Stomach (tissue), 9 donors: ENCODE results near the gene RBMS3. TPM values are rescaled to one million over a fixed set of nuclear protein-coding genes. Genes with fewer than 3 reads are reported as not detected.
A peak's percentile ranks its signal among the peaks of the same experiment; 100 is the strongest.

Experiments
- DNase-seq, 2 donors: peaks; one replicate each; pipeline versions ENCODE4 v3.0.0 to v3.0.0-alpha.2; 2013 to 2019
- H3K27ac ChIP-seq, 5 donors: fragments of 200-600 bp in 4 of 5; sonication (generic) in 4 of 5; one replicate each; pipeline ENCODE4 v1.5.1; 2013 to 2019; ENCODE audit warnings: mild to moderate bottlenecking in 1 of 5, moderate library complexity in 1 of 5
- H3K27me3 ChIP-seq, 3 donors: fragments of 200-600 bp; sonication (generic); one replicate each; pipeline ENCODE4 v1.5.1; 2017 to 2019; ENCODE audit warnings: mixed run types in 1 of 3
- H3K36me3 ChIP-seq, 4 donors: fragments of 200-600 bp; sonication (generic); 1 replicate in 3 of 4; 2 replicates in 1 of 4; pipeline ENCODE4 v1.5.1; 2016 to 2019
- H3K4me1 ChIP-seq, 4 donors: fragments of 200-600 bp; sonication (generic); one replicate each; pipeline ENCODE4 v1.5.1; 2016 to 2019
- H3K4me3 ChIP-seq, 4 donors: fragments of 200-600 bp; sonication (generic) in 3 of 4; one replicate each; pipeline ENCODE4 v1.5.1; 2016 to 2019; ENCODE audit warnings: mild to moderate bottlenecking in 1 of 4
- H3K9me3 ChIP-seq, 4 donors: fragments of 200-600 bp; sonication (generic); one replicate each; pipeline ENCODE4 v1.5.1; 2016 to 2019
- EP300 ChIP-seq: sonication (generic); formaldehyde crosslinking; IDR thresholded peaks from one replicate; pipeline ENCODE4 v1.6.1; 2017; ENCODE audit warnings: antibody characterized with exemption
- POLR2A ChIP-seq, 4 donors: fragments of 450-650 bp; IDR thresholded peaks; one replicate each; pipeline ENCODE4 v1.6.1; 2016; ENCODE audit warnings: antibody characterized with exemption in 4 of 4, control low read depth in 2 of 4, mild to moderate bottlenecking in 1 of 4, moderate library complexity in 1 of 4
- POLR2AphosphoS5 ChIP-seq, 3 donors: sonication (generic); formaldehyde crosslinking; IDR thresholded peaks; one replicate each; pipeline ENCODE4 v1.6.1; 2016; ENCODE audit warnings: antibody characterized with exemption in 3 of 3
- WGBS, 5 donors: extraction: QIAGEN DNeasy Blood & Tissue Kit in 3 of 5; methylation state at CpG; one replicate each; pipeline versions ENCODE4 v1.1.5 to v1.1.7; 2013 to 2018; 5-methylcytosine and 5-hydroxymethylcytosine counted together
- intact Hi-C: fragments of 100-400 bp; cut with DNase I; formaldehyde crosslinking; loops from one replicate; pipeline ENCODE4 v1.15.1; 2023; ENCODE audit warnings: low total_unique reads
- polyA plus RNA-seq, 3 donors: library from polyadenylated mRNA; stranded (reverse); fragments of 200-250 nt; gene quantifications; one replicate each; pipeline ENCODE4 v1.2.3, GENCODE V29; 2013
- total RNA-seq, 5 donors: library from RNA; depleted of rRNA; stranded (reverse); fragments of >200 nt; gene quantifications; one replicate each; pipeline versions ENCODE4 v1.1.0 to v1.2.3, GENCODE V29; 2014 to 2016
- TF ChIP-seq, protein P1 (sequence below), 7 experiments: fragments of 450-650 bp in 4 of 7; fragments of 200-600 bp in 3 of 7; sonication (generic) in 3 of 7; IDR thresholded peaks; one replicate each; pipeline ENCODE4 v1.5.1; 2016 to 2019; ENCODE audit warnings: antibody characterized with exemption in 7 of 7, control low read depth in 2 of 7, mild to moderate bottlenecking in 1 of 7
- donor health status: healthy with polysubstance abuse.
- donor health status: Bipolar disorder and iron deficiency.
- donor health status: healthy.

The RBMS3 gene
- total and polyA plus RNA-seq, 8 donors = 2.0 to 103 (median 16.0) TPM

DNA sequence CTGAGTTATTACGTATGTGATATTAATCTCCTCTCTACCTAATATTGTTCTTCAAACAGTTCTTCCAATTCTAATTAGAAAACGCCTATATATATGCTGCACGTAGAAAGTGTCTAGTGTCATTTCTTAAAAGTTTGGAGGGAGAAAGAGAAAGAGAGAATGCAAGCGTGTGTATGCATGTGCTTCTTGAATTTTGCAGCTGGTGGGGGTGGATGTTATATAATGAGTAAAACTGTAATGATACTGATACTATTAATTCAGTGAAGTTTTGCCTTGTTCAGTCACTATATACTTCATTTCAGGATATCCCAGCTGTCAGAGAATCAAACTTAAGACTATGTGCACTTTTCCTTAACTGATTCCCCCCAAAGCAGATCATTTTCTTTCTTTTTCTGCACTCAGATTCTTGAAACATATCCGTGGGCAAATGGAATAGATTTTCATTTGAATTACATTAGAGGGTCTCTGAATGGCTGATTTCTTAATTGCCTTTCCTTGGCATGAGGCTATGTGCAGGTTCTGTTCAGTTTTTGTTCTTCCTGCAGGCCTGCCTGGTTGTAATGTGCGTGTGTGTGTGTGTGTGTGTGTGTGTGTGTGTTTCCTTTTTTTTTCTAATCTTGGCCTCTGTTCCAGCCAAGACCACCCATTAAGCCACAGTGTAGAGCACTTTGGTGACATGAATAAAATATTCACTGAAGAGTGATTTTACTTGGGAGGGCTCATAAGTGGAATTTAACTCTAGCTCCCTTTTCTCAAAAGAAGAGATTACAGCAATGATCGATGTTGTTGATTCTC is 617.5 kb downstream of the RBMS3 start:
- no peaks in the 10 kb centered on the region for H3K36me3 ChIP-seq
- peaks cover 0 to 3% (median 0%) of the 10 kb centered on the region in 4 donors for H3K4me1 ChIP-seq
- intact Hi-C loops = no loop called here
- TF ChIP-seq POLR2AphosphoS5 (IDR thresholded peaks at IDR 0.05) = no peak
- H3K27ac ChIP-seq = no peak overlapping the region
- 77 to 86% (median 81%) methylated on average over 7 of the region's 7 CpGs for WGBS, 5 donors
- DNase-seq = peak in 1 of 2 donors; percentile 45
- no peaks in the 10 kb centered on the region for H3K27me3 ChIP-seq
- H3K4me3 ChIP-seq = no peak overlapping the region
- no peaks in the 10 kb centered on the region for H3K9me3 ChIP-seq

DNA sequence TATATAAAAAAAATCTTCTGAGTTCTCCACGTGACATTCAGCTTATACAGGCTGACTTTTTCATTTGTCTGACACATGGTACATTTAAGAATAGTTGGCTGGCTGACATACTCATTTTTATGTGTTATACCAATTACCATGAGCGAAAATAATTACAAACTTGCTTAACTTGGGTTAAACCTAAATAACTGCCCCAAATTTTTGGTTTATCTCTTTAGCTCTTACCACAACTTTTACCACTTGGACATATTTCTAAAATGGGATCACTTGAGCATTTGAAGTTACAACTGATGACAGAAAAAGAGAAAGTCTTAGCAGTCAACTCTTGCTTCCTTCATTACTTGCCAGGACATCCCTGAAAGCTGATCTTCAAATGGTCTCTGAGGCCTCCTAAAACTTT is 618.1 kb downstream of the RBMS3 start:
- H3K36me3 ChIP-seq = no peaks in the 10 kb centered on the region
- H3K4me1 ChIP-seq = peaks cover 0 to 3% (median 0%) of the 10 kb centered on the region in 4 donors
- no peak overlapping the region for H3K27ac ChIP-seq
- intact Hi-C loops = no loop called here
- no peaks in the 10 kb centered on the region for H3K9me3 ChIP-seq
- no peaks in the 10 kb centered on the region for H3K27me3 ChIP-seq
- 79 to 95% (median 83%) methylated on average over 2 of the region's 2 CpGs for WGBS, 5 donors
- H3K4me3 ChIP-seq = no peak overlapping the region
- DNase-seq = no peak
- TF ChIP-seq, protein P1, sequence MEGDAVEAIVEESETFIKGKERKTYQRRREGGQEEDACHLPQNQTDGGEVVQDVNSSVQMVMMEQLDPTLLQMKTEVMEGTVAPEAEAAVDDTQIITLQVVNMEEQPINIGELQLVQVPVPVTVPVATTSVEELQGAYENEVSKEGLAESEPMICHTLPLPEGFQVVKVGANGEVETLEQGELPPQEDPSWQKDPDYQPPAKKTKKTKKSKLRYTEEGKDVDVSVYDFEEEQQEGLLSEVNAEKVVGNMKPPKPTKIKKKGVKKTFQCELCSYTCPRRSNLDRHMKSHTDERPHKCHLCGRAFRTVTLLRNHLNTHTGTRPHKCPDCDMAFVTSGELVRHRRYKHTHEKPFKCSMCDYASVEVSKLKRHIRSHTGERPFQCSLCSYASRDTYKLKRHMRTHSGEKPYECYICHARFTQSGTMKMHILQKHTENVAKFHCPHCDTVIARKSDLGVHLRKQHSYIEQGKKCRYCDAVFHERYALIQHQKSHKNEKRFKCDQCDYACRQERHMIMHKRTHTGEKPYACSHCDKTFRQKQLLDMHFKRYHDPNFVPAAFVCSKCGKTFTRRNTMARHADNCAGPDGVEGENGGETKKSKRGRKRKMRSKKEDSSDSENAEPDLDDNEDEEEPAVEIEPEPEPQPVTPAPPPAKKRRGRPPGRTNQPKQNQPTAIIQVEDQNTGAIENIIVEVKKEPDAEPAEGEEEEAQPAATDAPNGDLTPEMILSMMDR (IDR thresholded peaks at IDR 0.05) = no peak
- TF ChIP-seq POLR2AphosphoS5 (IDR thresholded peaks at IDR 0.05) (no peak), EP300 (no peak), POLR2A (IDR thresholded peaks at IDR 0.05) (no peak)

DNA sequence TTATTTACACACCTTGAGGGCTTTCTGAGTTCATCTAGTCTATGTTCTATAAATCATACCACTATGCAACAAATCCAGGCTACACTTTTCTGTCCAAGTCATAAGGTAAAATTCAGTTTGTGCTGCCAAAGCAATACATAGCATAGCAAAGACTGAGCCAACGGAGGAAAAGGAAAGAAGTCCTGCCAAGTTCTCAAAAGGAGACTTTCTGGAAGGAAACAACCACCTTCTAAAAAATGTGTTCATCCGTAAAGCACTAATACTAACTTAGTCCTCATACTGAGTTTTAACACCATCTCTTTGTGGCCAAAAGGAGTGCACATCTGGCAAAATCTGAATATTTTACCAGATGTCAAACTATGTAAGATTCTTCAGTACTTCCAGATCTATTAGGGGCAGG is 620.2 kb downstream of the RBMS3 start:
- Histone ChIP-seq H3K27ac (no peak overlapping the region), H3K36me3 (no peaks in the 10 kb centered on the region), H3K4me1 (peaks cover 0 to 3% (median 0%) of the 10 kb centered on the region in 4 donors), H3K9me3 (no peaks in the 10 kb centered on the region), H3K27me3 (no peaks in the 10 kb centered on the region), H3K4me3 (no peak overlapping the region)
- WGBS, 5 donors = 51 to 71% (median 60%) methylated on average over 2 of the region's 2 CpGs
- peak in 1 of 2 donors; percentile 40 for DNase-seq
- intact Hi-C loops = no loop called here
- TF ChIP-seq, protein P1 (IDR thresholded peaks at IDR 0.05) = no peak
- TF ChIP-seq POLR2AphosphoS5 (IDR thresholded peaks at IDR 0.05) (no peak), EP300 (no peak)

DNA sequence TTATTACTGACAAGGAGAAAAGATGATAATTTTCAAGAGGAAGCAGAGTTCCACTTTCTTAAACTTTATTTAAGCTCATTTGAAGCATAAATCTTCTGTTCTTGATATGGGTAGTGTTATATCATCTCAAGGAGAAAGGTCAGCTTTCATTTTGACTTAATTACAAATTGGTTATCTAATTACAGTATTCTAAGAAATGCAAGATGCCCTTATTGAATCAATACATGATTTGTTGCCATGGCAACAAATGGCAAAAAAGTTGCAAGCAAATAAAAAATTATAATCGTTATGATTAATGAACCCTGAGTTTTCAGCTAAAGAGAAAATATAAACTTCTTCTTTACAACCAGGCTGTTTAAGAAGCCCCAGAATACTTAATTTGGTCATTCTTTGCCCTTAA is 622.7 kb downstream of the RBMS3 start:
- intact Hi-C loops = no loop called here
- H3K4me3 ChIP-seq = no peak overlapping the region
- 84 to 96% (median 89%) methylated on average over 1 of the region's 1 CpG for WGBS, 5 donors
- TF ChIP-seq POLR2AphosphoS5 (IDR thresholded peaks at IDR 0.05) (no peak), EP300 (no peak), POLR2A (IDR thresholded peaks at IDR 0.05) (no peak)
- TF ChIP-seq, protein P1 (IDR thresholded peaks at IDR 0.05) = no peak
- H3K27ac ChIP-seq = no peak overlapping the region
- H3K36me3 ChIP-seq = no peaks in the 10 kb centered on the region
- H3K4me1 ChIP-seq = peaks cover 0 to 3% (median 0%) of the 10 kb centered on the region in 4 donors
- DNase-seq = no peak
- H3K27me3 ChIP-seq = no peaks in the 10 kb centered on the region
- H3K9me3 ChIP-seq = no peaks in the 10 kb centered on the region

DNA sequence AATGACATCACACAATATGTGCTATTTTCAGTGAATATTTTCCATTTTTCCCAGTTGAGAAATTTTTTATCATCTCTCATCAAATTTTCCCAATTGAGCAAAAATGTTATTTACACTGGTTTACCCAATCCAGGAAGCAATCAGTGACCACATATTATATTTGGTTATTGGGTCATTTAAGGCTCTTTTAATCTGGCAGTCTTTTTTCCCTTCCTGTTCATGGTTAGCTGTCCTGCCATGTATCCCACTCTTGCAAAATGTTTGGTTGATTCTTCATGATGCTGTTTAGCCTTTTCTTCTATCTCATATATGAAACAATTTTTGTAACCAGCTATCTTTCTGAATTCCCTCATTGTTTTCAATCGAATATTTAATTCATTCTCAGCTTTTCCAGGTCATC is 626.0 kb downstream of the RBMS3 start:
- no peak overlapping the region for H3K27ac ChIP-seq
- no peaks in the 10 kb centered on the region for H3K36me3 ChIP-seq
- H3K27me3 ChIP-seq = no peaks in the 10 kb centered on the region
- DNase-seq = no peak
- intact Hi-C loops = no loop called here
- H3K9me3 ChIP-seq = no peaks in the 10 kb centered on the region
- TF ChIP-seq EP300 (no peak), POLR2AphosphoS5 (IDR thresholded peaks at IDR 0.05) (no peak), POLR2A (IDR thresholded peaks at IDR 0.05) (no peak)
- TF ChIP-seq, protein P1 (IDR thresholded peaks at IDR 0.05) = no peak
- H3K4me1 ChIP-seq = no peaks in the 10 kb centered on the region
- no peak overlapping the region for H3K4me3 ChIP-seq
- whole genome bisulfite sequencing, 5 donors = 78 to 95% (median 83%) methylated on average over 1 of the region's 1 CpG
